HepG2 (cell line): Measurements from ENCODE around the gene NLRC5. TPM values are rescaled to one million over a fixed set of nuclear protein-coding genes. Genes with fewer than 3 reads are reported as not detected.

ENCODE experiments used
- BRF2 ChIP-seq: sonication (generic); formaldehyde crosslinking; IDR thresholded peaks from 2 replicates; pipeline ENCODE4 v1.8.1; 2022; ENCODE audit warnings: mild to moderate bottlenecking, missing genetic modification reagents
- EED ChIP-seq: sonication (generic); formaldehyde crosslinking; IDR thresholded peaks from 2 replicates; pipeline ENCODE4 v1.5.0; 2020; ENCODE audit warnings: mild to moderate bottlenecking, missing genetic modification reagents
- GATAD2A ChIP-seq: IDR thresholded peaks from 2 replicates; pipeline ENCODE4 v1.6.1; 2016
- IRX3 ChIP-seq: sonication (generic); formaldehyde crosslinking; IDR thresholded peaks from 2 replicates; pipeline ENCODE4 v1.8.1; 2023; ENCODE audit warnings: mild to moderate bottlenecking, low read depth, missing genetic modification reagents, borderline replicate concordance
- JUNB ChIP-seq: sonication (generic); formaldehyde crosslinking; IDR thresholded peaks from 2 replicates; pipeline ENCODE4 v1.8.0; 2022; ENCODE audit warnings: missing genetic modification reagents, mild to moderate bottlenecking, borderline replicate concordance
- MAZ ChIP-seq, 2 experiments: sonication (generic) in 1 of 2; formaldehyde crosslinking in 1 of 2; IDR thresholded peaks; 2 replicates each; pipeline versions ENCODE4 v1.5.0 to v1.6.1; 2012 to 2020; ENCODE audit warnings: low read depth in 2 of 2, mild to moderate bottlenecking in 2 of 2, borderline replicate concordance in 1 of 2, improper control_type of control experiment in 1 of 2, low read length in 1 of 2, missing genetic modification reagents in 1 of 2, moderate library complexity in 1 of 2
- MEIS2 ChIP-seq: sonication (generic); formaldehyde crosslinking; IDR thresholded peaks from 2 replicates; pipeline ENCODE4 v1.9.0; 2021; ENCODE audit warnings: mild to moderate bottlenecking, missing genetic modification reagents
- NFE2L1 ChIP-seq: sonication (generic); formaldehyde crosslinking; IDR thresholded peaks from 2 replicates; pipeline ENCODE4 v1.4.0; 2020; ENCODE audit warnings: missing genetic modification reagents, mild to moderate bottlenecking, borderline replicate concordance
- SIX1 ChIP-seq: sonication (generic); formaldehyde crosslinking; IDR thresholded peaks from 2 replicates; pipeline ENCODE4 v1.4.0; 2020; ENCODE audit warnings: missing genetic modification reagents, borderline replicate concordance
- SKIL ChIP-seq: sonication (generic); formaldehyde crosslinking; IDR thresholded peaks from 2 replicates; pipeline ENCODE4 v1.8.0; 2022; ENCODE audit warnings: missing genetic modification reagents, mild to moderate bottlenecking, moderate library complexity, borderline replicate concordance
- SRF ChIP-seq: IDR thresholded peaks from 2 replicates; pipeline ENCODE4 v1.6.1; 2011; ENCODE audit warnings: mild to moderate bottlenecking, low read depth, low read length, moderate library complexity
- SRSF9 ChIP-seq: fragments of 200-400 bp; formaldehyde crosslinking; IDR thresholded peaks from 2 replicates; pipeline ENCODE4 v1.6.1; 2018; ENCODE audit warnings: borderline replicate concordance, mild to moderate bottlenecking, low read depth, low read length; ENCODE audit not compliant: insufficient read depth, poor library complexity, severe bottlenecking
- U2AF1 ChIP-seq: fragments of 200-400 bp; formaldehyde crosslinking; optimal IDR thresholded peaks from 2 replicates; pipeline ENCODE3; 2017; ENCODE audit warnings: mild to moderate bottlenecking, low read depth, low read length
- UBTF ChIP-seq: sonication (generic); formaldehyde crosslinking; IDR thresholded peaks from 2 replicates; pipeline ENCODE4 v1.4.0; 2020; ENCODE audit warnings: mild to moderate bottlenecking, missing genetic modification reagents
- ZNF121 ChIP-seq: sonication (generic); formaldehyde crosslinking; IDR thresholded peaks from 2 replicates; pipeline ENCODE4 v1.5.0; 2020; ENCODE audit warnings: mild to moderate bottlenecking, missing genetic modification reagents
- ZNF441 ChIP-seq: sonication (generic); formaldehyde crosslinking; IDR thresholded peaks from 2 replicates; pipeline ENCODE4 v1.7.0; 2021; ENCODE audit warnings: missing genetic modification reagents, borderline replicate concordance
- ZNF451 ChIP-seq: sonication (generic); formaldehyde crosslinking; IDR thresholded peaks from 2 replicates; pipeline ENCODE4 v1.5.0; 2020; ENCODE audit warnings: mild to moderate bottlenecking, missing genetic modification reagents
- ZNF512 ChIP-seq: sonication (generic); formaldehyde crosslinking; IDR thresholded peaks from 2 replicates; pipeline ENCODE4 v1.4.0; 2020; ENCODE audit warnings: mild to moderate bottlenecking, missing genetic modification reagents
- ZNF781 ChIP-seq: sonication (generic); formaldehyde crosslinking; IDR thresholded peaks from 2 replicates; pipeline ENCODE4 v1.5.1; 2020; ENCODE audit warnings: borderline replicate concordance, mild to moderate bottlenecking, missing genetic modification reagents; ENCODE audit errors: not compliant biosample characterization
- ZNF891 ChIP-seq: sonication (generic); formaldehyde crosslinking; IDR thresholded peaks from 2 replicates; pipeline ENCODE4 v1.5.0; 2020; ENCODE audit warnings: mild to moderate bottlenecking, missing genetic modification reagents
- polyA plus RNA-seq, 8 experiments: library from polyadenylated mRNA; depleted of rRNA in 3 of 8; stranded (reverse) in 7 of 8; unstranded in 1 of 8; fragments of >200 nt; fragmentation: Illumina TruSeq in 4 of 8; extraction: Trizol in 4 of 8; gene quantifications; 2 replicates each; pipeline versions ENCODE4 v1.2.1 to v1.2.3, GENCODE V29; 2011 to 2016; ENCODE audit warnings: low read depth in 4 of 8, missing spikeins in 1 of 8, mixed read lengths in 1 of 8; ENCODE audit not compliant: insufficient read depth in 1 of 8
- total RNA-seq, 5 experiments: library from RNA; depleted of rRNA; stranded (reverse); fragments of >200 nt; fragmentation: Illumina TruSeq; extraction: Trizol; gene quantifications; 2 replicates each; pipeline ENCODE4 v1.2.3, GENCODE V29; 2016; ENCODE audit warnings: low read depth in 1 of 5

NLRC5 gene
- total and polyA plus RNA-seq, 2 of the 13 experiments (the other 11 are each of a cell fraction or from before 2014, with no cell fraction given): 6.3 to 12.7 TPM

- 0 out of 2 replicates have a peak, but pooled peaks have one; percentile 26 for TF ChIP-seq UBTF (CRISPR knock-in tag)
- TF ChIP-seq ZNF441: peak; percentile 48; the same call in 1 of the 2 replicates
- no peak for TF ChIP-seq IRX3 (CRISPR knock-in tag)
- no peak for TF ChIP-seq BRF2
- TF ChIP-seq JUNB (CRISPR knock-in tag): no peak
- TF ChIP-seq GATAD2A (CRISPR knock-in tag): peak; percentile 89
- TF ChIP-seq MAZ (IDR thresholded peaks at IDR 0.05; ENCODE audit: borderline replicate concordance, low read depth, low read length): 0 out of 2 replicates have a peak, but pooled peaks have one; percentile 33
- peak; percentile 56; the same call in 1 of the 2 replicates for TF ChIP-seq MAZ (CRISPR knock-in tag; IDR thresholded peaks at IDR 0.05; ENCODE audit: low read depth)
- TF ChIP-seq ZNF781: peak; percentile 0
- no peak for TF ChIP-seq NFE2L1 (CRISPR knock-in tag)
- no peak for TF ChIP-seq ZNF451
- no peak; the same call in 1 of the 2 replicates for TF ChIP-seq SIX1 (CRISPR knock-in tag)
- TF ChIP-seq ZNF512 (CRISPR knock-in tag): no peak
- TF ChIP-seq MEIS2 (CRISPR knock-in tag): peak; percentile 45; the same call in 1 of the 2 replicates
- TF ChIP-seq ZNF891 (CRISPR knock-in tag): peak; percentile 80
- TF ChIP-seq SRSF9: no peak
- TF ChIP-seq ZNF121 (CRISPR knock-in tag): peak; percentile 73; the same call in 1 of the 2 replicates
- TF ChIP-seq U2AF1: peak; percentile 50
- no peak for TF ChIP-seq SRF
- TF ChIP-seq EED (CRISPR knock-in tag): no peak
- TF ChIP-seq SKIL: peak; percentile 72; the same call in 1 of the 2 replicates
Observed at GRCh38 chr16:56964243-56965148, 24.9 kb upstream of the NLRC5 start (continued).
